K562 (cell line): ENCODE data around the gene N4BP2. TPM values are rescaled to one million over a fixed set of nuclear protein-coding genes. Genes with fewer than 3 reads are reported as not detected.

ENCODE experiments used
- BACH1 ChIP-seq: fragments of 200-800 bp; sonication (Bioruptor generic); IDR thresholded peaks from 2 replicates; pipeline ENCODE4 v1.6.1; 2016; ENCODE audit warnings: missing genetic modification characterization, missing compliant biosample characterization
- CEBPG ChIP-seq, 3 experiments: fragments of 200-800 bp in 1 of 3; sonication (Bioruptor generic) in 1 of 3; sonication (generic) in 1 of 3; formaldehyde crosslinking in 1 of 3; IDR thresholded peaks in 2 of 3; conservative IDR thresholded peaks in 1 of 3; 2 replicates each; pipeline versions ENCODE4 v1.6.1 to v1.8.0; 2016 to 2022; ENCODE audit warnings: missing compliant biosample characterization in 2 of 3, missing genetic modification characterization in 2 of 3, mild to moderate bottlenecking in 1 of 3, missing genetic modification reagents in 1 of 3
- CSDE1 ChIP-seq, 2 experiments: fragments of 450-650 bp; IDR thresholded peaks; 2 replicates each; pipeline ENCODE4 v1.6.1; 2016; ENCODE audit warnings: mild to moderate bottlenecking in 1 of 2
- ELK3 ChIP-seq: fragments of 450-650 bp; formaldehyde crosslinking; IDR thresholded peaks from 2 replicates; pipeline ENCODE4 v1.4.0; 2020; ENCODE audit warnings: mild to moderate bottlenecking
- ETS1 ChIP-seq: conservative IDR thresholded peaks from 2 replicates; pipeline ENCODE4 v1.6.1; 2011; ENCODE audit warnings: low read depth, mild to moderate bottlenecking, low read length; ENCODE audit not compliant: control insufficient read depth
- MTF1 ChIP-seq: fragments of 250-450 bp; sonication (Bioruptor Pico); IDR thresholded peaks from 2 replicates; pipeline ENCODE4 v1.9.0; 2021; ENCODE audit warnings: moderate library complexity, mild to moderate bottlenecking, inconsistent platforms, borderline replicate concordance
- NRF1 ChIP-seq, 2 experiments: fragments of 450-650 bp; IDR thresholded peaks in 1 of 2; conservative IDR thresholded peaks in 1 of 2; 2 replicates each; pipeline ENCODE4 v1.6.1; 2014; ENCODE audit warnings: mild to moderate bottlenecking in 2 of 2
- ZKSCAN3 ChIP-seq: fragments of 250-450 bp; sonication (Bioruptor Pico); IDR thresholded peaks from 2 replicates; pipeline ENCODE4 v1.4.0; 2020
- ZNF253 ChIP-seq: fragments of 250-450 bp; sonication (Bioruptor Pico); conservative IDR thresholded peaks from 2 replicates; pipeline ENCODE4 v1.6.1; 2021; ENCODE audit warnings: mild to moderate bottlenecking
- ZNF384 ChIP-seq: IDR thresholded peaks from 2 replicates; pipeline ENCODE4 v1.6.1; 2012; ENCODE audit warnings: low read depth, low read length, improper control_type of control experiment
- polyA plus RNA-seq, 8 experiments: library from polyadenylated mRNA; depleted of rRNA in 4 of 8; stranded (reverse) in 5 of 8; unstranded in 3 of 8; fragments of >200 nt; fragmentation: Nextera tagmentation in 2 of 8; fragmentation: Illumina TruSeq in 1 of 8; extraction: Ambion mirVana in 2 of 8; extraction: Trizol in 1 of 8; gene quantifications; 2 replicates each; pipeline versions ENCODE4 v1.2.1 to v1.2.3, GENCODE V29; 2011 to 2014; ENCODE audit warnings: inconsistent platforms in 1 of 8, missing spikeins in 1 of 8
- total RNA-seq, 7 experiments: library from RNA; depleted of rRNA in 6 of 7; stranded (reverse); fragments of >200 nt in 6 of 7; fragmentation: Illumina TruSeq in 2 of 7; extraction: Trizol in 2 of 7; gene quantifications; 2 replicates each; pipeline versions ENCODE4 v1.2.1 to v1.2.3, GENCODE V29; 2011 to 2021; ENCODE audit warnings: low replicate concordance in 1 of 7
- TF ChIP-seq, protein P1 (sequence below): fragments of 450-650 bp; IDR thresholded peaks from 2 replicates; pipeline ENCODE4 v1.6.1; 2016; ENCODE audit warnings: mild to moderate bottlenecking, moderate library complexity
- TF ChIP-seq, protein P2 (sequence below): IDR thresholded peaks from 2 replicates; pipeline ENCODE4 v1.6.1; 2016; ENCODE audit warnings: missing genetic modification characterization, missing compliant biosample characterization

N4BP2 gene
- total and polyA plus RNA-seq, 9 of the 15 experiments (the other 6 are each of a cell fraction or from before 2014, with no cell fraction given) = 2.7 to 12.6 (median 7.6) TPM

DNA sequence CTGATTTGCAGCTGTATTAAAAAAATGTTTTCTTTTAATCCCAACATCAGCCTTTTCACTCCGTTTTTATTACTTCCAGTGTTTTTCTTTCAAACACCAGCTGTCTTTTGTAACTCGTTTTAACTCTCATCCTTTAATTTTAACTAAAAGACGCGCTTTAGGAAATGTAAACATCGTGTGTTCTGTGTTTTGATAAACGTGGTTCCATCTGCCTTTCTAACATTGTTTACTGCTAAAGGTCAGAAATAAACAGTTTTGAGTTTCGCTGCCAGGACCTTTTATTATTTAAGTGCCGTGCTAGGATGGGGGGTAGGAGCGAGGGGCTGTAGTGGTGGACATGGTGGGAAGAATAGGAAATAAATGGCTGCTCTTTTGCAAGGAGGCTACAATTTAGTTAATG, 1.5 kb downstream of the N4BP2 start (continued):
- TF ChIP-seq ETS1 = no peak
- no peak for TF ChIP-seq ZKSCAN3 (CRISPR knock-in tag)
- peak in 1 of 2 experiments; percentile 6; a peak in 1 of 4 replicates for TF ChIP-seq NRF1 (conservative IDR thresholded peaks at IDR 0.05 in 1 of 2, IDR thresholded peaks at IDR 0.05 in 1 of 2)
- TF ChIP-seq ZNF253 (CRISPR knock-in tag) = no peak
- no peak for TF ChIP-seq CEBPG (CRISPR knock-in tag; IDR thresholded peaks at IDR 0.05)
- TF ChIP-seq CEBPG (tag; conservative IDR thresholded peaks at IDR 0.05 in 1 of 2, IDR thresholded peaks at IDR 0.05 in 1 of 2) = no peak
- TF ChIP-seq CSDE1 (IDR thresholded peaks at IDR 0.05) = 0 out of 4 replicates have a peak, but pooled peaks of 1 of the 2 experiments have one; percentile 3
- TF ChIP-seq, protein P1, sequence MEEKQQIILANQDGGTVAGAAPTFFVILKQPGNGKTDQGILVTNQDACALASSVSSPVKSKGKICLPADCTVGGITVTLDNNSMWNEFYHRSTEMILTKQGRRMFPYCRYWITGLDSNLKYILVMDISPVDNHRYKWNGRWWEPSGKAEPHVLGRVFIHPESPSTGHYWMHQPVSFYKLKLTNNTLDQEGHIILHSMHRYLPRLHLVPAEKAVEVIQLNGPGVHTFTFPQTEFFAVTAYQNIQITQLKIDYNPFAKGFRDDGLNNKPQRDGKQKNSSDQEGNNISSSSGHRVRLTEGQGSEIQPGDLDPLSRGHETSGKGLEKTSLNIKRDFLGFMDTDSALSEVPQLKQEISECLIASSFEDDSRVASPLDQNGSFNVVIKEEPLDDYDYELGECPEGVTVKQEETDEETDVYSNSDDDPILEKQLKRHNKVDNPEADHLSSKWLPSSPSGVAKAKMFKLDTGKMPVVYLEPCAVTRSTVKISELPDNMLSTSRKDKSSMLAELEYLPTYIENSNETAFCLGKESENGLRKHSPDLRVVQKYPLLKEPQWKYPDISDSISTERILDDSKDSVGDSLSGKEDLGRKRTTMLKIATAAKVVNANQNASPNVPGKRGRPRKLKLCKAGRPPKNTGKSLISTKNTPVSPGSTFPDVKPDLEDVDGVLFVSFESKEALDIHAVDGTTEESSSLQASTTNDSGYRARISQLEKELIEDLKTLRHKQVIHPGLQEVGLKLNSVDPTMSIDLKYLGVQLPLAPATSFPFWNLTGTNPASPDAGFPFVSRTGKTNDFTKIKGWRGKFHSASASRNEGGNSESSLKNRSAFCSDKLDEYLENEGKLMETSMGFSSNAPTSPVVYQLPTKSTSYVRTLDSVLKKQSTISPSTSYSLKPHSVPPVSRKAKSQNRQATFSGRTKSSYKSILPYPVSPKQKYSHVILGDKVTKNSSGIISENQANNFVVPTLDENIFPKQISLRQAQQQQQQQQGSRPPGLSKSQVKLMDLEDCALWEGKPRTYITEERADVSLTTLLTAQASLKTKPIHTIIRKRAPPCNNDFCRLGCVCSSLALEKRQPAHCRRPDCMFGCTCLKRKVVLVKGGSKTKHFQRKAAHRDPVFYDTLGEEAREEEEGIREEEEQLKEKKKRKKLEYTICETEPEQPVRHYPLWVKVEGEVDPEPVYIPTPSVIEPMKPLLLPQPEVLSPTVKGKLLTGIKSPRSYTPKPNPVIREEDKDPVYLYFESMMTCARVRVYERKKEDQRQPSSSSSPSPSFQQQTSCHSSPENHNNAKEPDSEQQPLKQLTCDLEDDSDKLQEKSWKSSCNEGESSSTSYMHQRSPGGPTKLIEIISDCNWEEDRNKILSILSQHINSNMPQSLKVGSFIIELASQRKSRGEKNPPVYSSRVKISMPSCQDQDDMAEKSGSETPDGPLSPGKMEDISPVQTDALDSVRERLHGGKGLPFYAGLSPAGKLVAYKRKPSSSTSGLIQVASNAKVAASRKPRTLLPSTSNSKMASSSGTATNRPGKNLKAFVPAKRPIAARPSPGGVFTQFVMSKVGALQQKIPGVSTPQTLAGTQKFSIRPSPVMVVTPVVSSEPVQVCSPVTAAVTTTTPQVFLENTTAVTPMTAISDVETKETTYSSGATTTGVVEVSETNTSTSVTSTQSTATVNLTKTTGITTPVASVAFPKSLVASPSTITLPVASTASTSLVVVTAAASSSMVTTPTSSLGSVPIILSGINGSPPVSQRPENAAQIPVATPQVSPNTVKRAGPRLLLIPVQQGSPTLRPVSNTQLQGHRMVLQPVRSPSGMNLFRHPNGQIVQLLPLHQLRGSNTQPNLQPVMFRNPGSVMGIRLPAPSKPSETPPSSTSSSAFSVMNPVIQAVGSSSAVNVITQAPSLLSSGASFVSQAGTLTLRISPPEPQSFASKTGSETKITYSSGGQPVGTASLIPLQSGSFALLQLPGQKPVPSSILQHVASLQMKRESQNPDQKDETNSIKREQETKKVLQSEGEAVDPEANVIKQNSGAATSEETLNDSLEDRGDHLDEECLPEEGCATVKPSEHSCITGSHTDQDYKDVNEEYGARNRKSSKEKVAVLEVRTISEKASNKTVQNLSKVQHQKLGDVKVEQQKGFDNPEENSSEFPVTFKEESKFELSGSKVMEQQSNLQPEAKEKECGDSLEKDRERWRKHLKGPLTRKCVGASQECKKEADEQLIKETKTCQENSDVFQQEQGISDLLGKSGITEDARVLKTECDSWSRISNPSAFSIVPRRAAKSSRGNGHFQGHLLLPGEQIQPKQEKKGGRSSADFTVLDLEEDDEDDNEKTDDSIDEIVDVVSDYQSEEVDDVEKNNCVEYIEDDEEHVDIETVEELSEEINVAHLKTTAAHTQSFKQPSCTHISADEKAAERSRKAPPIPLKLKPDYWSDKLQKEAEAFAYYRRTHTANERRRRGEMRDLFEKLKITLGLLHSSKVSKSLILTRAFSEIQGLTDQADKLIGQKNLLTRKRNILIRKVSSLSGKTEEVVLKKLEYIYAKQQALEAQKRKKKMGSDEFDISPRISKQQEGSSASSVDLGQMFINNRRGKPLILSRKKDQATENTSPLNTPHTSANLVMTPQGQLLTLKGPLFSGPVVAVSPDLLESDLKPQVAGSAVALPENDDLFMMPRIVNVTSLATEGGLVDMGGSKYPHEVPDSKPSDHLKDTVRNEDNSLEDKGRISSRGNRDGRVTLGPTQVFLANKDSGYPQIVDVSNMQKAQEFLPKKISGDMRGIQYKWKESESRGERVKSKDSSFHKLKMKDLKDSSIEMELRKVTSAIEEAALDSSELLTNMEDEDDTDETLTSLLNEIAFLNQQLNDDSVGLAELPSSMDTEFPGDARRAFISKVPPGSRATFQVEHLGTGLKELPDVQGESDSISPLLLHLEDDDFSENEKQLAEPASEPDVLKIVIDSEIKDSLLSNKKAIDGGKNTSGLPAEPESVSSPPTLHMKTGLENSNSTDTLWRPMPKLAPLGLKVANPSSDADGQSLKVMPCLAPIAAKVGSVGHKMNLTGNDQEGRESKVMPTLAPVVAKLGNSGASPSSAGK = no peak
- no peak for TF ChIP-seq MTF1 (CRISPR knock-in tag)
- TF ChIP-seq ZNF384 = no peak
- 0 out of 2 replicates have a peak, but pooled peaks have one; percentile 43 for TF ChIP-seq BACH1
- 0 out of 2 replicates have a peak, but pooled peaks have one; percentile 47 for TF ChIP-seq ELK3 (CRISPR knock-in tag)
- TF ChIP-seq, protein P2, sequence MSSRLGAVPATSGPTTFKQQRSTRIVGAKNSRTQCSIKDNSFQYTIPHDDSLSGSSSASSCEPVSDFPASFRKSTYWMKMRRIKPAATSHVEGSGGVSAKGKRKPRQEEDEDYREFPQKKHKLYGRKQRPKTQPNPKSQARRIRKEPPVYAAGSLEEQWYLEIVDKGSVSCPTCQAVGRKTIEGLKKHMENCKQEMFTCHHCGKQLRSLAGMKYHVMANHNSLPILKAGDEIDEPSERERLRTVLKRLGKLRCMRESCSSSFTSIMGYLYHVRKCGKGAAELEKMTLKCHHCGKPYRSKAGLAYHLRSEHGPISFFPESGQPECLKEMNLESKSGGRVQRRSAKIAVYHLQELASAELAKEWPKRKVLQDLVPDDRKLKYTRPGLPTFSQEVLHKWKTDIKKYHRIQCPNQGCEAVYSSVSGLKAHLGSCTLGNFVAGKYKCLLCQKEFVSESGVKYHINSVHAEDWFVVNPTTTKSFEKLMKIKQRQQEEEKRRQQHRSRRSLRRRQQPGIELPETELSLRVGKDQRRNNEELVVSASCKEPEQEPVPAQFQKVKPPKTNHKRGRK (tag) = 0 out of 2 replicates have a peak, but pooled peaks have one; percentile 14
